SH-SY5Y (cell line): Measurements from ENCODE around the gene SLC25A40.

Experiments
- GATA2 ChIP-seq: IDR thresholded peaks from 2 replicates; pipeline ENCODE4 v1.6.1; 2011; ENCODE audit warnings: mild to moderate bottlenecking, low read depth, low read length
- GATA3 ChIP-seq: IDR thresholded peaks from 2 replicates; pipeline ENCODE4 v1.6.1; 2011; ENCODE audit warnings: low read depth, mild to moderate bottlenecking, low read length, moderate library complexity

DNA sequence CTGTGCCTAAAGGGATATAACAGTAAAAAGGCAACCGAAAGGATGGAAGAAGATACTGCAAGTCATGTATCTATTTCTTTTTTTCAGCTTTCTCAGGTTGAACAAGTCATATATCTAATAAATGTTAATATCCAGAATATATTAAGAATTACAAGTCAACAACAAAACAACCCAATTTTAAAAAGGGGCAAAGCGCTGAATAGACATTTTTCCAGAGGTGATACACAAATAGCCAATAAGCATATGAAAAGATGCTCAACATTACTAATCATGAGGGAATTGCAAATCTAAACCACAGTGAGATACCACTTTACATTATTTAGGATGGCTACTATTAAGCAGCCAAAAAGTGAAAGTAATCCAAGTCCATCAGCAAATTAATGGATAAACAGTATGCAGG lies 23.1 kb upstream of the SLC25A40 start:
- TF ChIP-seq GATA3 (no peak), GATA2 (no peak)
